MCF 10A (cell line): Measurements from ENCODE around the gene GSTP1. TPM values are rescaled to one million over a fixed set of nuclear protein-coding genes. Genes with fewer than 3 reads are reported as not detected.

Source experiments
- BruUV-seq: library from RNA; stranded (reverse); fragments of 400-500 nt; replicated peaks from 2 replicates; lab custom pipeline; 2021; lab: Mats Ljungman, UMichigan
- CTCF ChIA-PET: fragments of 300-600 bp; sonication (Branson Sonifier 250); formaldehyde crosslinking; extraction: SDS; loops from one replicate; lab custom pipeline; 2021; ENCODE audit warnings: antibody characterized with exemption, inconsistent platforms; lab: Yijun Ruan, JAX
- POLR2A ChIA-PET: fragments of 300-600, 350-650 bp; sonication (Branson Sonifier 250); formaldehyde crosslinking; extraction: SDS; loops from one replicate; lab custom pipeline; 2020; ENCODE audit warnings: antibody characterized with exemption, inconsistent platforms; lab: Yijun Ruan, JAX
- DNase-seq: peaks from one replicate; pipeline ENCODE4 v3.0.0-alpha.2; 2018; ENCODE audit not compliant: unreplicated experiment
- H3K27ac Mint-ChIP-seq: one replicate; pipeline ENCODE4 v1.8.0; 2022; ENCODE audit warnings: mild to moderate bottlenecking, low read depth, mixed read lengths; ENCODE audit not compliant: unreplicated experiment
- H3K27me3 Mint-ChIP-seq: one replicate; pipeline ENCODE4 v1.8.0; 2022; ENCODE audit warnings: mixed read lengths; ENCODE audit not compliant: insufficient read depth, unreplicated experiment
- H3K36me3 Mint-ChIP-seq: one replicate; pipeline ENCODE4 v1.8.0; 2022; ENCODE audit warnings: mild to moderate bottlenecking, moderate library complexity, mixed read lengths; ENCODE audit not compliant: insufficient read depth, unreplicated experiment
- H3K4me1 Mint-ChIP-seq: one replicate; pipeline ENCODE4 v1.8.0; 2022; ENCODE audit warnings: mixed read lengths; ENCODE audit not compliant: insufficient read depth, unreplicated experiment
- H3K4me3 Mint-ChIP-seq: one replicate; pipeline ENCODE4 v1.8.0; 2022; ENCODE audit warnings: mild to moderate bottlenecking, moderate library complexity, mixed read lengths; ENCODE audit not compliant: unreplicated experiment
- H3K9me3 Mint-ChIP-seq: one replicate; pipeline ENCODE4 v1.8.0; 2022; ENCODE audit warnings: mixed read lengths; ENCODE audit not compliant: unreplicated experiment
- intact Hi-C: fragments of 100-400 bp; cut with micrococcal nuclease; formaldehyde crosslinking; loops from 2 replicates; pipeline ENCODE4 v1.14.1; 2022
- total RNA-seq: library from RNA; stranded (reverse); gene quantifications from 2 replicates; pipeline ENCODE4 v1.2.3, GENCODE V29; 2022
- TF ChIP-seq, protein P1 (sequence below): fragments of 200-600 bp; IDR thresholded peaks from one replicate; pipeline ENCODE4 v1.8.0; 2022; ENCODE audit warnings: antibody characterized with exemption, mild to moderate bottlenecking; ENCODE audit not compliant: unreplicated experiment

The GSTP1 gene
- total RNA-seq, 1 experiment from 2014 or later = 1,641 TPM

DNA sequence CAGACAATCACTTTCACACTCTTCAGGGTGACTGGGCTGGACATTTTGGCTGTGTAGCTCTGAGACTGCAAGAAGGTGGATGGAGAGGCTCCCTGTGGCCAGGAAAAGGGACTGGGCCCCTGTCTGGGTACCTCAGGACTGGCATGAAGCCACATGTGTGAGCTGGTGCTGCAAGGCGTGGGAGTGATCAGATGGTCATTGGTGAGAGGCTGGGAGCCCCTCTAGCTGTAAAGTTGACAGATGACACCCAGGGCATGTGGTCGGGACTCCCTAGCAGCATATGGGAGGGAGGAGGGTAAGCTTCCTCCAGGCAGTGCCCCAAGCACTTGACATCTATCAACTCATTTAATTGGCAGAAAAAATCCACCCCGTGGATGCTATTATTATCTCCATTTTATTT lies 41.4 kb upstream of the GSTP1 start:
- TF ChIP-seq, protein P1, sequence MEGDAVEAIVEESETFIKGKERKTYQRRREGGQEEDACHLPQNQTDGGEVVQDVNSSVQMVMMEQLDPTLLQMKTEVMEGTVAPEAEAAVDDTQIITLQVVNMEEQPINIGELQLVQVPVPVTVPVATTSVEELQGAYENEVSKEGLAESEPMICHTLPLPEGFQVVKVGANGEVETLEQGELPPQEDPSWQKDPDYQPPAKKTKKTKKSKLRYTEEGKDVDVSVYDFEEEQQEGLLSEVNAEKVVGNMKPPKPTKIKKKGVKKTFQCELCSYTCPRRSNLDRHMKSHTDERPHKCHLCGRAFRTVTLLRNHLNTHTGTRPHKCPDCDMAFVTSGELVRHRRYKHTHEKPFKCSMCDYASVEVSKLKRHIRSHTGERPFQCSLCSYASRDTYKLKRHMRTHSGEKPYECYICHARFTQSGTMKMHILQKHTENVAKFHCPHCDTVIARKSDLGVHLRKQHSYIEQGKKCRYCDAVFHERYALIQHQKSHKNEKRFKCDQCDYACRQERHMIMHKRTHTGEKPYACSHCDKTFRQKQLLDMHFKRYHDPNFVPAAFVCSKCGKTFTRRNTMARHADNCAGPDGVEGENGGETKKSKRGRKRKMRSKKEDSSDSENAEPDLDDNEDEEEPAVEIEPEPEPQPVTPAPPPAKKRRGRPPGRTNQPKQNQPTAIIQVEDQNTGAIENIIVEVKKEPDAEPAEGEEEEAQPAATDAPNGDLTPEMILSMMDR = no peak

DNA sequence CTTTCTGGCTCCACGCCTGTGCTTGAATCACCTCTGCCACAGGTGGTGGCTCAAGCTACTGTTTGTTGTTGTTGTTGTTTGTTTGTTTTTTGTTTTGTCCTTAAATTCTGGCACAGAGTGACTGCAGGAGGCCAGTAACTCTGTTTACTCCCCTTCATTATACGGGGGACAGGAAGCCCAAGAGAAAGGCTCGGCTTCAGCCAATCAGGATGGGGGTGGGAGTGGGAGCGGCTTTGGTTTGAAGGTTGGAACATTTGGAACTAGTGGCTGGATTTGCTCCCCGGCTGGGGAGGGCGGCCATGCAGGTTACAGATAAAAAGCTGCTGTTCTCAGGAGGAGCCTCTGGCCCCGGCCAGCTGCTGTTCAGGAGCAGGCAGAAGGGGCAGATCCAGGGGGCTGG lies 40.6 kb upstream of the GSTP1 start:
- Mint-ChIP-seq H3K27me3 (no peaks in the 10 kb centered on the region), H3K9me3 (no peaks in the 10 kb centered on the region), H3K36me3 (no peaks in the 10 kb centered on the region), H3K4me3 (no peak overlapping the region), H3K27ac (no peak overlapping the region), H3K4me1 (no peaks in the 10 kb centered on the region)
- BruUV-seq = no TSS peak
- POLR2A ChIA-PET = no interaction called here
- intact Hi-C loops = no loop called here
- CTCF ChIA-PET = interaction anchor here (0.7 kb wide), 1 partner anchor 46 kb away, joined by 3 read pairs; no protein-coding TSS in a partner anchor
- TF ChIP-seq, protein P1 = no peak
- DNase-seq = no peak

More for the DNA sequence above, 41.4 kb upstream of the GSTP1 start:
- POLR2A ChIA-PET = interaction anchor here (0.7 kb wide), 1 partner anchor 30 kb away, joined by 3 read pairs; no protein-coding TSS in a partner anchor
- Mint-ChIP-seq H3K27me3 (no peaks in the 10 kb centered on the region), H3K4me1 (no peaks in the 10 kb centered on the region), H3K27ac (no peak overlapping the region), H3K9me3 (no peaks in the 10 kb centered on the region), H3K4me3 (no peak overlapping the region), H3K36me3 (no peaks in the 10 kb centered on the region)
- DNase-seq = no peak
- no TSS peak for BruUV-seq
- CTCF ChIA-PET = interaction anchor here (0.6 kb wide), 1 partner anchor 48 kb away, joined by 4 read pairs; no protein-coding TSS in a partner anchor
- intact Hi-C loops = no loop called here

DNA sequence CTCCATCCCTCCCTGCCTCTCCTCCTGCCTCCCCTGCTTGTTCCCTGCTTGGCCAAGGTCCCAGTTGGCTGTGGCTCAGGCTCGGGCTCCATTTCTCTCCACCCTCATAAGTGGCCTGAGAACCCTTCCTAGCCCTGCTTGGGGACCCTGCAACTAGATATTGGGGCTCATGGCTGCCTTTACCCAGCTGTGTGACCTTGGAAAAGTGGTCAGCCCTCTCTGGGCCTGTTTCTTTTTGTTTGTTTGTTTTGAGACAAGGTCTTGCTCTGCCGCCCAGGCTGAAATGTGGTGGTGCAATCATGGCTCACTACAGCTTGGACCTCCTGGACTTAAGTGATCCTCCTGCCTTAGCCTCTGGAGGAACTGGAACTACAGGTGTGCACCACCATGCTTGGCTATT lies 40.0 kb upstream of the GSTP1 start:
- TF ChIP-seq, protein P1 = no peak
- intact Hi-C loops = no loop called here
- CTCF ChIA-PET = interaction anchor here (0.7 kb wide), 1 partner anchor 47 kb away, joined by 3 read pairs; no protein-coding TSS in a partner anchor

DNA sequence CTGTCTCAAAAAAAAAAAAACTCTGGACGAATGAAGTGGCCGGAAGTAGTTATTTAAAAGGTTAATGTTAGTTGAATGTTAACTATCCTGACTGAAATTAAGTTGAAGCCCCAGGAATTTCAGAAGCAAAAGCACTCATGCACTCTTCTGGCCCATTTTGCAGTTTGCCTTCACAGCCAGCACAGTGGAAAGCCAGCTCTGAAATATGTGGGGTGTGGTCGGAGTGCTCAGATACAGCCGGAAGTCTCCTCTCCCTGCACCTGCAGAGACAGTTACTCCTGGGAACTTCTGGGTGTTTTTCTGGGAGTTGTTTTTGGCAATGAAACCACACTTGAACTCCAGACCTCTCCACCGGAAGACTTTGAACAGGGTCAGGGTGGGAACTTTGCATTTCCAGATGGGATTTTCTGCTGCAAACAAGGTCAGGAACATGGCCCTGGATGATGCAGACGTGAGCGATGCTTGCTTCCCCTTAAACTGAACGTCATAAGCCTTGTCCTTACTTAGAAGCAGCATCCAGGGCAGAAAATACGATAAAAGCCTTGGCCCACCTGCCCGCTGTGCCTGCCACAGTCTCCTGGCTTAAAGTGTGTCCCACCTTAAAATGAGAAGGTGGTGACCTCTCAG lies 38.9 kb upstream of the GSTP1 start:
- Mint-ChIP-seq H3K36me3 (peaks cover under 1% of the 10 kb centered on the region), H3K27ac (no peak overlapping the region), H3K9me3 (no peaks in the 10 kb centered on the region), H3K27me3 (no peaks in the 10 kb centered on the region), H3K4me3 (no peak overlapping the region), H3K4me1 (no peaks in the 10 kb centered on the region)
- CTCF ChIA-PET = interaction anchor here (0.7 kb wide), 1 partner anchor 54 kb away, joined by 4 read pairs; no protein-coding TSS in a partner anchor
- POLR2A ChIA-PET = interaction anchor here (0.6 to 1.7 kb wide), 3 partner anchors 8 to 310 kb away, joined by 3 to 7 read pairs (median 4); partner anchors contain the start of gene GSTP1
- intact Hi-C loops = no loop called here
- BruUV-seq = no TSS peak
- DNase-seq = peak; percentile 15
- TF ChIP-seq, protein P1 = no peak

More for the DNA sequence above, 40.0 kb upstream of the GSTP1 start:
- no peak for DNase-seq
- H3K36me3 Mint-ChIP-seq = no peaks in the 10 kb centered on the region
- H3K27ac Mint-ChIP-seq = no peak overlapping the region
- no peaks in the 10 kb centered on the region for H3K4me1 Mint-ChIP-seq
- no peaks in the 10 kb centered on the region for H3K27me3 Mint-ChIP-seq
- POLR2A ChIA-PET = no interaction called here
- H3K4me3 Mint-ChIP-seq = no peak overlapping the region
- no TSS peak for BruUV-seq
- no peaks in the 10 kb centered on the region for H3K9me3 Mint-ChIP-seq
